Posterior vena cava (tissue), 2 donors: ENCODE results near the gene GLYR1. TPM values are rescaled to one million over a fixed set of nuclear protein-coding genes. Genes with fewer than 3 reads are reported as not detected.

ENCODE experiments used
- DNase-seq: peaks from one replicate; pipeline ENCODE4 v3.0.0-alpha.2; 2020; ENCODE audit warnings: low spot score
- intact Hi-C, 2 donors: fragments of 100-400 bp; cut with DNase I; formaldehyde crosslinking; loops; one replicate each; pipeline versions ENCODE4 v1.14.1 to v1.14.2; 2022 to 2023
- total RNA-seq, 2 donors: library from RNA; stranded (reverse); fragmentation: NEBNext Ultra II Directional; extraction: Animal tissue kit (Norgen Biotek cat#: 25700); gene quantifications; one replicate each; pipeline ENCODE4 v1.2.1, GENCODE V29; 2021
- donor health status: DM: yes; HTN: yes; CAD: no.
- donor health status: DM: yes; HTN: yes; CAD: no.

Gene GLYR1
- total RNA-seq, 2 donors from 2014 or later: 72.2 to 72.3 TPM

GRCh38 chr16:4859190-4859899, 12.3 kb upstream of the GLYR1 start:
- DNase-seq: no peak
- intact Hi-C loops: loop anchor here in 1 of 2 donors (10.0 kb wide), 1 partner anchor 75 kb away; the partner anchor contains the start of gene PPL

- no peak for DNase-seq
- intact Hi-C loops: loop anchor here in 1 of 2 donors (10.0 kb wide), 1 partner anchor 79 kb away; the partner anchor contains the start of gene PPL
Observed at GRCh38 chr16:4855804-4856203, 8.7 kb upstream of the GLYR1 start.

GRCh38 chr16:4855371-4855770, 8.3 kb upstream of the GLYR1 start:
- intact Hi-C loops: loop anchor here in 1 of 2 donors (10.0 kb wide), 1 partner anchor 79 kb away; the partner anchor contains the start of gene PPL
- no peak for DNase-seq

GRCh38 chr16:4852221-4852872, 5.3 kb upstream of the GLYR1 start:
- DNase-seq: no peak
- intact Hi-C loops: loop anchor here in 1 of 2 donors (10.0 kb wide), 1 partner anchor 82 kb away; the partner anchor contains the start of gene PPL

DNA sequence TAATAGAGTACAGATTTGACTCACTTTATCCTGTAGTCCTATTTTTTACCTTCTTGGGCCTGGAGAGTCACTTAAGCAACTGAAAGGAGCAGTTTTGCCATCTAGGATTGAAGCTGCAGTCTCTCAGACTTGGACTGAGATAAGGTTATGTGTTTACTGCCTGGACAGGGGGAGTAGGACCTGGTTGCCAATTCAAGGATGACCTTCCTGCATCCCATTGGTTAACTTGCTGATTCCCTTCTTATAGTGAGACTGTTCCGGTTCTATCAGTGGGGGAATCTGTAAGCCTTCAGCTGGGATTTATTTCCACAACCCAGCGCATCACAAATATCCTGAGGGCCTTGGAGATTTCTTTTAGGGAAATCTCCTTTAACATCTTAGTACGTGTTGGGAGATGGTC, 3.1 kb upstream of the GLYR1 start:
- intact Hi-C loops: loop anchor here in 1 of 2 donors (10.0 kb wide), 1 partner anchor 85 kb away; the partner anchor contains the start of gene PPL
- no peak for DNase-seq

DNA sequence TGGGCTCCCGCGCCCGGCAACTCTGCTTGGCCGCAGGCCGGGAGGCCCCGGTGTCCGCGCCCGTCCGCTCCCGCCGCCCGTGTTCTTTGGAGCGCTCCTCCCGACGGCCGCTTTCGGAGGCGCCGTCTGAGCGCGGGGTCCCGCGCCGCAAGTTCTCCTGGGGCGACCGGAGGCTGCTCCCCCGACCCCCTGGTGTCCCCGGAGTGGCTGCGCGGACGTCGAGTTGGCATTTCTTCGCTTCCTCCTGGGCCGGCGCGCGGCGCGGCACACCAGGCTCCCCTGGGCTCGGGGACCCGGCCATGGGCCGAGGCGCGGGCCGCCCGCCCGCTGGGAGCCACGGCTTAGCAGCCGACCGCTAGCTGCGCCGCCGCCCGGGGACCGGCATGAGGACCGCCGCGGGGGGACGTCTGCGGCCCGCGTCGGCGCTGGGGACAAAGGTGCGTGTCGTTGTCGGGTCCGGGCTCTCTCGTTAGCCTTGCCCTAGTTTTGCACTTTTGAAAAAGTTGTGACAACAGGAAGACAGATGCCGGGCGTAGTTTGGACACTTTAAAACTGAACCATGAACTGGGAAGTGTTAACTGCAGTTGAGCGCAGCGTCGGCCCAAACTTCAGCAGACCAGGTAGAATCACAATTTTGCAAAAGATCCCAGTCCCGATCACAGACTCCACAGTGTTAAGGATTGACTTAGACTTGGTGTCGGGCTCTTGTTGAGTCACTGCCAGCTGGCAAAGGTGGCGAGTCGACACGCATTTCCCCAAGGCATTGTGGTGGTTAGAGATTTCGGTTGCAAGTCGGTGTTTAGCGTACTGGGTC, 893 bp upstream of the GLYR1 start:
- peak; percentile 89 for DNase-seq
- intact Hi-C loops: loop anchor here (5.0 kb wide), 2 partner anchors 89 to 109 kb away; partner anchors contain the start of genes SEC14L5 (in 2 of the 2) and PPL (in 1 of the 2)

DNA sequence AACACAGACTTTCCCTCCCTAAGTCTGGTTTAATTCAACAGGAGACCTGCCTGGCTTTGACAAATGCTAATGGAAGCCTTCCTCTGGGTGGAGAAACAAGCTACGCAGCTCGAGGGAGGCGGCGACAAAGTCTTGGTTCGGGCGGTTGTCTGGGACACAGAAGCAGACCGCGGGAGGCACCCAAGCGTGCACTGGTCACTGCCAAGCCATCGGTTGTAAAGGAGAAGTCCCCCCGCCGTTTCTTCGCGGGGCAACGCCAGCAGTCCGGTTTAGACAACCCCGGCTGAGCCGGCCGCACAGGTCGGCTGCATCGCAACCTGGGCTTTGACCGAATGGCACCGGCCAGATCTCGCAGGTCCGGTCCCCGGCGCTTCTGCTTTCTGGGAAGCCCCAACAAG, 586 bp downstream of the GLYR1 start:
- intact Hi-C loops: loop anchor here (5.0 kb wide), 2 partner anchors 91 to 111 kb away; partner anchors contain the start of genes SEC14L5 (in 2 of the 2) and PPL (in 1 of the 2)
- DNase-seq: peak; percentile 89

GRCh38 chr16:4840984-4841383, 6.1 kb downstream of the GLYR1 start:
- intact Hi-C loops: no loop called here

DNA sequence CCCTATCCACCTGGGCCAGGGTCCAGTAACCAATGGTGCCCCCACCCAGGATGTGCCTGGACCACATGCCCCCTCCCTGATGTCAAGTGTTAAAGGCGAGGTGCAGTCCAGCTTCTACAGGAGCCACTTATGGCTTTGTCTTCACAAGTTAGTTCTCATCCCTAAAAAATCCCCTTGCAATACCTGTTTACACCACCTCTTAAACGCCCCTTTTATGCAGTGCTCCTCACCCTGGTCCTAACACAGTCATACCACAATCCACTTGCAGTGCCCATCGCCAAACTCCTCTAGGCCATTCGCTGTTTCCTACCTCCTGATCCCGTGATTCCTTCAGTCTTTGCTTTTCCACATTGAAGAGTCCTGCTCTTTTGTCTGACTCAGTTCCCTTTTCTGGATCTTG, 7.1 kb downstream of the GLYR1 start:
- intact Hi-C loops: no loop called here
- DNase-seq: no peak

More at GRCh38 chr16:4840984-4841383, 6.1 kb downstream of the GLYR1 start:
- DNase-seq: no peak

GRCh38 chr16:4837733-4838501, 9.2 kb downstream of the GLYR1 start:
- no peak for DNase-seq
- intact Hi-C loops: no loop called here

DNA sequence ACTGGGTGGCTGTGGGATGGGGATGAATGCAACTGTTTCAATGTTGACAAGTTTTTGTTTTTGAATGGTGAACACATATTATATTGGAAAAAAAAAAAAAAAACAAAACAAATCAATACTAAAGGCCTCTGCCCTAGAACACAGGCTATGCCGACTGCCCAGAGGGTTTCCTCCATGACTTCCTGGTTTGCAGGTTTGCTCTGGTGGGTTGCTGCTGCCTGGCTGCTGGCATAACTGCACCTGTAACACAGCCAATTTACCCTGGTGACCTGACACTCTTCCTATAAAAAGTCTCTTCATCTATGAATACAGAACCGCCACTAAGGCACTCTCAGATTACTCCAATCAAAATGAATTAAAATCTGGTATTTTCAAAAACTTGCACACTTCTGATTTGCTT, 10.4 kb downstream of the GLYR1 start:
- intact Hi-C loops: no loop called here

DNA sequence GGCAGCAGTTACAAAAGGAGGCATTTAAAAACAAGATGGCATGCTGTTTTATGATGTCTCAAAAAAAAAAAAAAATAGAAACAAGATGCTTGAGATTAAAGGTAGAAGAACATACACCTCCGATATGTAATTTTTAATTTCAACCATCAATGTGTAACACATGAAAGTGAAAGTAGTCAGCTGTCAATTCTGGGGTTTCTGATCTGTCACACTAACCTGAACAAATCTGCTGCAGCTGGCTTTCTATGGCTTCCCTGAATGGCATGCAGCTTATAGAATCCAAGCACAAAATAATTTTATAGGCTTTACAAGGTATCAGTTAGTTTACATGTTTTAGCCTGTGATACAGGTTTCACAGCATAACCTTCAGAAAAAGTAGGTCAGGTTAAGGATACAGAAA, 13.5 kb downstream of the GLYR1 start:
- intact Hi-C loops: no loop called here
- DNase-seq: no peak

More for the DNA sequence above, 10.4 kb downstream of the GLYR1 start:
- no peak for DNase-seq

DNA sequence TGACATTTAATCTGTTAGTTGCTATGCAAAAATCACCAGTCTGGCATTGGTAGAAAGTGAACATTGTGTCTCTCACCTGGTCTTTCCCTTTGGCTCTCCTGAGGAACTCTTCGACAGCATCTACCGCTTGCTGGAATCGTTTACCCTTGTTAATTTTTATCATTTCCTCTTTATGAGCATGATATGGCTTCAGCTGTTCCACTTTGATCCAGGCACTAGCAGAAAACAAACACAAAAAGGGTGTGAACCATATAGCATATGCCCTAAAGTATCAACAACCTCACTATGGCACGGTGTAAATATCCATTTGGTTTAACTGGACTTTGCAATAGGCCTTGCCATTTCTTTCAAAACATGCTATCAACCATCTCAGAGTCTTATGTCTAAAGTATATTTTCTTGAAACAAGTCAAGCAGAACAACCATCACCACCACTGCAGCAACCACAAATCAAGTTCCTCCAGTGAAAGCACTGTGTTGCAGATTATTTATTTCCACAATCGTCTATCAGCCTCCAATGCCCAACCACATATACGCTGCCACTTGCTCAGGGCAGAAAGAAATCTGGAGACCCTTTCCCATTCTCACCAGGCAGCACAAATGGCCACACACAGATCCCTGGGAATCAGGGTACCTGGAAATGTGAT, 14.3 kb downstream of the GLYR1 start:
- no peak for DNase-seq
- intact Hi-C loops: no loop called here

DNA sequence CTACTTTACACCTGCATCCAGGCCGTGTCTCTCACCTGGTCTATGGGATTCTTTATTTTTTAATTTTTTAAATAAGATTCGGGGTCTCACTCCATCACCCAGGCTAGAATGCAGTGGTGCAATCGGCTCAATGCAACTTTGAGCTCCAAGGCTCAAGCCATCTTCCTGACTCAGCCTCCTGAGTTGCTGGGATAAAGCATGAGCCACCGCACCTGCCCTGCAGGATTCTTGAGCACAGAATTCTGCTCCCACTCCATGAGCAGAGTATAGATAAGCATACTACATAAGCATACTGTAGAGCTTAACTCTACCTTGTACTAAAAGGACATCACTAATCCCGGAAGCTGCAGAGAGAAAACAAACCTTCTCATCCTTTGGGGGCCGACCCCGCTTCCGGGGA, 15.5 kb downstream of the GLYR1 start:
- intact Hi-C loops: no loop called here
- no peak for DNase-seq

DNA sequence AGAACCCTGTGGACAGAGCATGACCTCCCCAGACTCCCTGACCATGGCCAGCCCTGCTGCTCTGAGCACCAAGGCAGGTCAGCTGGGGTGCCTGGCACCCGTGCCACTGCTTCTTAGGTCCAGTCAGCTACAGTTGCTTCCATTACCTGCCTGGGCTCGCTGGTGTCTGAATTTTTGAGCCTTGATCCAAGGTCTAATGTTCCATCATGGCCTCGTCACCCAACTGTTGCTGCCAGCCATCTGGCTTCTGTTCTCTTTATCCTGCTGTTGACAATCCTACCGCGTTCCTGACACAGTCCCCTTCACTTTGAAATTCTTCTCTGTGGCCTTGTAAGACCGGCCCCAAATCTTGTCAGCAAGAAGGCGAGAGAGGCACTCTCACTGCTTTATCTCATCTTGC, 16.7 kb downstream of the GLYR1 start:
- DNase-seq: no peak
- intact Hi-C loops: no loop called here

GRCh38 chr16:4828567-4829321, 18.3 kb downstream of the GLYR1 start:
- DNase-seq: peak; percentile 20
- intact Hi-C loops: no loop called here

DNA sequence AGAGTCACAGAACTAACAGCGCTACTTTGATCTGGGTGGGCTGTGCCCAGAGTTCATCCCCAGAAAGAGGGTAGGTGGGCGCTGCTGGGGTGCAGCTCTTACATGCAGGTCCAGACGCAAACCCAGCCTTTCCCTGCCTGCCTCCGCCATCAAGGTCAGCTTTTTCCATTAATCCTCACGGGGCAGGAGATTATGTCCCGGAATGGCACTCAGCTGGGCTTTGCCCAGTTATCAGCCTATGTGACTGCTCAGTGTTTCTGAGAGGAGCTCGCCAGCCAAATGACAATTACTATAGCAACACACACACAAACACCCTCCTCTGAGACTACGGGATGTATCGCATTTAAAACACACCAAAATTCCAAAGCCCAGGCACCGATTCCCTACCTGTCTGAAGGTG, 20.1 kb downstream of the GLYR1 start:
- peak; percentile 68 for DNase-seq
- intact Hi-C loops: no loop called here

DNA sequence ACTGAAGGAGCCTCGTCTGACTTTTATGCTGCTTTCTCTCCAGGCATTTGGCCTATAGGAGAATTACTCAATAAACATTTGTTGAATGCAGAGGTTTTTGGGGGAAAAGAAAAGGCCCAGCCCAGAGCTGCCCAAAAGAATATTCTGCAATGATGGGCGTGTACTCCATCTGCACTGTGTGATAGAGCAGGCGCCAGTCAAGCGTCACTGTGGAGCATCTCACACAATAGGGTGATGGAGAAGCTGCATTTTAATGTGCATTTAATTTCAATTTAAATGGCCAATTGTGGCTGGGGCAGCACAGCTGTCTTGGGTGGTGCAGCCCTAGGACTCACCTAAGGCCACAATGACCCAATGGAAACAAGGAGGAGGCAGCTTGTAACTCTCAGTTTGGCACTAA, 20.6 kb downstream of the GLYR1 start:
- intact Hi-C loops: no loop called here
- peak; percentile 11 for DNase-seq
